GM10266 (cell line): ENCODE results near the gene BMERB1.
A peak's percentile ranks its signal among the peaks of the same experiment; 100 is the strongest.

Source experiments
- DNase-seq: peaks from one replicate; pipeline ENCODE4 v3.0.0; 2012; ENCODE audit errors: extremely low spot score
- CTCF ChIP-seq: IDR thresholded peaks from 2 replicates; pipeline ENCODE4 v1.5.1; 2012; ENCODE audit warnings: mild to moderate bottlenecking, low read depth; ENCODE audit not compliant: control insufficient read depth, insufficient read depth; ENCODE audit errors: missing control alignments

Gene BMERB1

GRCh38 chr16:15521758-15522509 is 87.5 kb downstream of the BMERB1 start:
- TF ChIP-seq CTCF, result no peak
- no peak for DNase-seq

GRCh38 chr16:15523092-15523541 is 88.7 kb downstream of the BMERB1 start:
- DNase-seq, result no peak
- peak; percentile 31 for TF ChIP-seq CTCF

- no peak for DNase-seq
- no peak for TF ChIP-seq CTCF
Measured at GRCh38 chr16:15523939-15524338, 89.6 kb downstream of the BMERB1 start.

- DNase-seq, result no peak
Measured at GRCh38 chr16:15524966-15525365, 90.6 kb downstream of the BMERB1 start.

GRCh38 chr16:15526097-15526496 is 91.7 kb downstream of the BMERB1 start:
- no peak for DNase-seq
- no peak for TF ChIP-seq CTCF

More at GRCh38 chr16:15524966-15525365, 90.6 kb downstream of the BMERB1 start:
- TF ChIP-seq CTCF, result no peak

- no peak for DNase-seq
- no peak for TF ChIP-seq CTCF
Measured at GRCh38 chr16:15526731-15527130, 92.3 kb downstream of the BMERB1 start.

- no peak for TF ChIP-seq CTCF
- DNase-seq, result no peak
Measured at GRCh38 chr16:15529673-15530072, 95.3 kb downstream of the BMERB1 start.
